Liver (tissue), 3 donors: ENCODE measurements around the gene ST6GALNAC3.

Experiments
- CTCF ChIP-seq: fragments of 150-350 bp; IDR thresholded peaks from 2 replicates; pipeline ENCODE4 v1.5.1; 2017; ENCODE audit warnings: improper control_type of control experiment, low read depth, low read length; ENCODE audit not compliant: missing input control
- EGR1 ChIP-seq, 2 donors: IDR thresholded peaks; 2 replicates each; pipeline ENCODE4 v1.6.1; 2016 to 2018; ENCODE audit warnings: antibody characterized with exemption in 2 of 2, low read depth in 2 of 2
- HNF4G ChIP-seq: IDR thresholded peaks from 2 replicates; pipeline ENCODE4 v1.6.1; 2016; ENCODE audit warnings: antibody characterized with exemption
- NR2F2 ChIP-seq: IDR thresholded peaks from 2 replicates; pipeline ENCODE4 v1.6.1; 2016; ENCODE audit warnings: antibody characterized with exemption
- donor health status: healthy.
- donor health status: healthy.

GRCh38 chr1:76548513-76549100 is 474.1 kb downstream of the ST6GALNAC3 start:
- TF ChIP-seq HNF4G = no peak
- TF ChIP-seq NR2F2 = no peak
- no peak for TF ChIP-seq EGR1 (IDR thresholded peaks at IDR 0.05; ENCODE audit: low read depth in 2 of 2)
- no peak for TF ChIP-seq CTCF
